SK-N-DZ (cell line): Measurements from ENCODE around the gene GEN1.
A peak's percentile ranks its signal among the peaks of the same experiment; 100 is the strongest.

Experiments
- DNase-seq: peaks from one replicate; pipeline ENCODE4 v3.0.0-alpha.2; 2015; ENCODE audit warnings: low spot score

The GEN1 gene

DNA sequence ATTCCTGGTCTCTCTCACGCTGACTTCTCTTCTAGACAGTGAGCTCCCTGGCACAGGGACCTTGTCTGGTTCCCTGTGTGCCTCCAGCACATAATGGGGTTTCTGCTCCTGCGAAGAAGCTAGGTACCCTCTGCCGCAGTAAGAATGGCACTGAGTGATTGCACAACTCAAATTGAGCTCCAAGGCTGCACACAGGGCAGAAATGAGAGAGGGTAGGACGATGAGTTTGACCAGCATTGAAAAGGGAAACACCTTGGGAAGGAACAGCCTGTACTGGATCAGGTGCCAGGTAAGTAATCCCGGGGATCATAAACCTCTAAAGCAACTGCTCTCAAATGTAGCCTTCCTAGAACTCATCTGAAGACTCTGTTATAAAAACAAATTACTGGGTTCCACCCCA lies 41.4 kb downstream of the GEN1 start:
- no peak for DNase-seq

DNA sequence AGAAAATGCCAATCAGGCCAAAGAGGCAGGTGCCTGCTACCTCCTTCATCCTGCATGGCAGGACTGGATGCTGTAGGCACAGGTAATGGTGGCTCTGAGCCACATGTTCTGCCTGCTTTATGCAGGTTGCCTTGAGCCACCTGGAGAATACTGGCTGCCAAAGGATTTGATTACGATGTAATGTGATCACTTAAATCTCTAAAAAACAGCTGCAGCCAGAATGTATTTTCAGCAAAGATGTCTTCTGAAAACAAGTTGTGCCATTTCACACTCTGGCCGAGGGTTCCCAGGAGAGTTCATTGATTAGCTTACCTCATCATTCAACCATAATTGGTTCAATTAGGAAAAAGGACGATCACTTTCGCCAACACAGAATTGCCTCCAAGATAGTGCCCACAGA lies 44.4 kb downstream of the GEN1 start:
- no peak for DNase-seq

DNA sequence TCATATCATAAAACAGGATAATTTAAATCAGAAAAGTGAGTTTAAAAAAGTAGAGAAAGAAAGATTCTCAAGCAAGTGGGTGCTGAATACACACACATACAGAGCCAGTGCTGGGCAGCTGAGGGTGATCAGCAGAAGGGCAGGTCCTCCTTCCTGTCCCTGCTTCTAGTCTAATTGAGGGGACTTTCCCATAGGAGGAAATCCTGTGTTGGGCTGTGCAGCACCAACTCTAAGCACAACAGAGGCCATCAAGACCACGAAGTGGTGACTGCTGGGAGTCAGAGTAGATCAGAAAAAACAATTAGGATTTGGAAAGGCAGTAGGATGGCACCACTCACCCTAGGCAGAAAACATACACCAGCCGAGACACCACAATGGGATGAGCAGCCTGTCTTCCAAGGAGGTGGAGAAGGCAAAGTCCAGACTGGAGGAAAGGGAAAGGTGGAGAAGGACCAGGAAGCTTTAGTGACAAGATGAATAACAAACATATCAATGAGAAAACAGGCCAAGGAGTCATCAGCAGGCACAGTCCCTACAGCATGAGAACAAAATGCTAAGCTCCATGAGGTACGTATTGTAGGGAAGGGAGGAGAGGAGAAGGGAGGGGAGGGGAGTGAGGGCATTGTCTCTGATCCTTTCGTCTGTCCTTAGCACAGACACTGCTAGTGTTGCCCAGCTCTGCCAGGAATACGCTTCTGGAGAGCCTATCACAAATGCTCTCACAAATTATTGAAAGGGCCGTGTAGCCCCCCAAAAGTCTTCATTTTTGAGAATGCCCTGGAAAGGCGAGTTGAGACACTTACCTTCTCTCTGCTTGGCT lies 45.6 kb downstream of the GEN1 start:
- DNase-seq, result no peak

DNA sequence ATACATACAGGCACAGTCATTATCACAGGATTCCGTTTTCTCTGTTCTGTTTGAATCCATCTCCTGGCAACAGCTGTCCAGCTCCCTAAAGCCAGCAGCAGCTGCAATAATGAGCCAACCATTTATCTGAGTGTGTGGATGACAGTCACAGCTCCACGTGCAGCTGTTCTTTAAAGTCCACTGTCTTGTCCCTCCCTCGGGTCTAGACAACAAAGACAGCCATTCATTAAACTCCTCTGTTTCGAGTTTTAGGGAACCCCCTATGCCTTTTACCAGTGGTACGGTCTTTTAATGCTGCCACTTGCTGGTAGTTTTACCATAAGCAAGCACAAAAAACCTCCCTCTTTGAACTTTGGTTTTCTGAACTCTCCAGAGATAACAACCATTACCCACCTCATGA lies 46.3 kb downstream of the GEN1 start:
- DNase-seq, result no peak

DNA sequence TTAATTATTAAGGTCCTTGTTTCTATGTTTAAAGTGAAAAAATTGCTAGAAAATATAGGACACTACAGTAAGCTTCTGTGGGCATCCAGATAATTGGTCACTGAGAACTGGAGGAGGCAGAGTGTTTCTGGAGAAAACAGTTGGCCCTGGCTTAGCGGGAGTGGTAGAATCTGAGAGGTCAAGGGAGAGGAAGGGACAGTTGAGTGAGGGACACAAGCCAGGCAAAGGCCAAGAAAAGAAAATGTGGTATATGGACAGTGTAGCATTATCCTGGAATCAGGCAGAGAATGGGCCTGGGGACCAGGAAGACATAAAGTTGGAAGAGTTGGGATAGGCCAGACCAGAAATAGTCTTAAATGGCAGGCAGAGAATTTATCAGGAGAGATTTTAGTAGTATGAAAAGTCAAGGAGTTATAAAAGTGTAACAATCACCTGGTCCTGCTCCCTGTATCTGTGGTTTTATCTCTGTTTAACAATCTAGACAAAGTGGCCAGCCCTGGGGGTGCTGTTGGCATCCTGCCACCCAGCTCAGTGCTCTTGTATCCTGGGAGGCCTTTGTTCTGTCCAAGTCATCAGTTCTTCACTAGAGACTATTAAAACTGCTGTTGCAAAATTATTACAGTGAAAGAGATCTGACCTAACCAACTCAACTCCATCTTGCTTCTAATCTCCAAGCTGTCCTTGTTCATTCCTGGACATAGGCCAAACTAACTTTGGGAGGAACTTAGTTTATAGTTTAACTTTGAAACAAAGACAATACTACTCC lies 46.9 kb downstream of the GEN1 start:
- no peak for DNase-seq

DNA sequence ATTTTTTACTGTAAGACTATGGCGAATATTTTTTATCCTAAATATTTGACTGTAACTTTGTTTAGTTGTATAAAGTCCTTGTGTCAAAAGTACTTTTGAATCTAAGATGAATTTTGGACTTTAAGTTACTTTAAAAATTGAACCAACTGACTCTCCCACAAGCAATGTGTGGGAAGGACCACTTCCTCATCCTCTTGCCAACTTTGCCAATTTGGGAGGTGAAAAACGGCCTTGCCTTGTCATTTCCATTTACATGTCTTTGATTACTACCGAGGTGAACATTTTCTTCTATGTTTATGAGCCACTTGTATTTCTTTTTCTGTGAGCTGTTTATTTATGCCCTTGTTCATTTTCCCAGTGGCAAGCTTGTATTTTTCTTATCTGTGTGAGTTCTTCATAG lies 49.6 kb downstream of the GEN1 start:
- no peak for DNase-seq

DNA sequence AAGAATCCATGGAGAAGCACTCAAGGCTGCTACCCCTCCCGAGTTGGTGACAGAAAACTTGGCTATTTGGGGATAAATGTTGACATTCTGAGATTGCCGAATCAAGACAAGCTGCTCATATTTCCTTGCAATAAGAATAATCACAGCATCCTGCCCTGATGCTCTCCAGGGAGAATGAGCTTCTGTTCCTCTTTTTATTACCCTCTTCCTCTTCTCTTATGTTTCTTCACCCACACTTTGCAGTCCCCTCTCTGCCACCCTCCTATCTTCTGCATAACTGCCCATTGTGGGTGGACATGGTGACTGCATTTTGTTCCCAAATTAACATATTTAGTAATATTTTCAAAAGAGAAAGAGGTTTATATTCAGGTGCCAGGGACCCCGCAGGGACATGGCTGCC lies 50.4 kb downstream of the GEN1 start:
- DNase-seq, result no peak

DNA sequence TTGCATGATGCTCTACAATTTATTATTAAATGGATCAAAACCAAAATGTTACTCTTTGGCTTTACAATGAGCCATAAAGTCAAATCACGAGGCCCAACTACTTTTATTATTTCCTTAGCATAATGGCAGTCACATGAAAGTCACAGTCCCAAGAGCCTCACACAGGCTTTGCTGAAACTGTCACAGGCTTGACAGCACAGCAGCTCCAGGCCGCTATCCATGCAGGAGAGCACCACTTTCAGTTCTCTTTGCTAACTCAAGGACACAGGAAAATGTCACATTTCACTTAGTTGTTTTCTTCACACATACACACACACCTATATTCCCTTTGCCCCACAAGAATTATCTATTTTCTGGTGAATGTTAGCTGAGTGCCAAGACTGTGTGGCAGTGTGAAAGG lies 51.2 kb downstream of the GEN1 start:
- DNase-seq, result no peak

DNA sequence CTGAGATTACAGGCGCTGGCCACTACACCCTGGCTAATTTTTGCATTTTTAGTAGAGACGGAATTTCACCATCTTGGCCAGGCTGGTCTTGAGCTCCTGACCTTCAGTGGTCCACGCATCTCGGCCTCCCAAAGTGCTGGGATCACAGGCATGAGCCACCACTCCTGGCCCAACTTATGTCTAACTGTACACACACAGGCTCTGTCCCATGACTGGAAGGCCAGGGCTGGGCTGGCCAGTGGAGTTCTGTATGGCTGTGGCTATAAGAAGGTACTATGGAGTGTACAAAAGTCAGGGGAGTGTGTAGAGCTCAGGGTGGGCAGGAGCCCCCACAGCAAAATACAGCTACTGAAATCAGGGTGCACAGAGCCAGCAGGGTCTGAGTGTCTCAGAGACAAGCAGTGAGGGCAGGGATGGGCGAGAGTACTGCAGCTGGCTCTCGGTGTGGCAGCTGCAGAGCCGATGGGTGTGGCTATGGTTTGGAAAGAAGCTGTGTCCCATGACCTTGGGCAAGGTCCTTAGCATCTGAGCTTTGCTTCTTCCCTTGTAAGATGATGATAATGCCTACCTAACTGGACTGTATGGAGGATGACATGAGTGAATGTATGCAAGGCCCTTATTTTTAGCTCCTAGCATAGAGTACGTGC lies 51.9 kb downstream of the GEN1 start:
- no peak for DNase-seq

DNA sequence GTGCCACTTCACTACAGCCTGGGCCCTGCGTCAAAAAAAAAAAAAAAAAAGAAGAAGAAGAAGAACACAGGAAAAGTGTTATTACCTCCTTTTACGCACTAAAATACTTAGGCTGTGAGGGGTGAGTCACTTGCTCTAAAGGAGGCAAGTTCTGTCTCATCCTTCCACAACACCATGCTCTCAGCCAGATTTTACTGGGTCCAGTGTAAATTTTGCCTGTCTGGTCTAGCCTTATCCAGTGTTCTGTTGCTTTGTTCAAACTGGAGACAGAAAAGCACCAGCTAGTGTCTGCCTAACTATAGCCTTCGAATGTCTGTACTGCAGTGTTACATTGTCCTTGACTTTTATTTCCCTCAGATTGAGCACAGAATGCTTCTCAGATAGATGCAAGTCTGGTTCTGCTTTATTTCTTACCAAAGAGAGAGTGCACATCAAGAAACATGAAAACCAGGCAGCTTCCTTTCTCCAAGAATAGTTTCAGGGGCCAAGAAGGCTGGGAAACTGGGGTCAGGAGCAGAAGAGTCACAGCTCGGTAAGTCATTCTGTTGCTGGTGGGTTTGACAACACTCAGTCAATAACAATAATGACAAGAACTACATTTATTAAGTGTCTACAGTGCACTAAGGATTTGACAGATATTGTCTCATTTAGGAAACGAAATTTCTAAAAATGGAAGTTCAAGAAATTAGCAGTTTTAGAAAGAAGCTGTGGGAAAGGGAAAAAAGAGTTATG lies 59.2 kb downstream of the GEN1 start:
- no peak for DNase-seq

DNA sequence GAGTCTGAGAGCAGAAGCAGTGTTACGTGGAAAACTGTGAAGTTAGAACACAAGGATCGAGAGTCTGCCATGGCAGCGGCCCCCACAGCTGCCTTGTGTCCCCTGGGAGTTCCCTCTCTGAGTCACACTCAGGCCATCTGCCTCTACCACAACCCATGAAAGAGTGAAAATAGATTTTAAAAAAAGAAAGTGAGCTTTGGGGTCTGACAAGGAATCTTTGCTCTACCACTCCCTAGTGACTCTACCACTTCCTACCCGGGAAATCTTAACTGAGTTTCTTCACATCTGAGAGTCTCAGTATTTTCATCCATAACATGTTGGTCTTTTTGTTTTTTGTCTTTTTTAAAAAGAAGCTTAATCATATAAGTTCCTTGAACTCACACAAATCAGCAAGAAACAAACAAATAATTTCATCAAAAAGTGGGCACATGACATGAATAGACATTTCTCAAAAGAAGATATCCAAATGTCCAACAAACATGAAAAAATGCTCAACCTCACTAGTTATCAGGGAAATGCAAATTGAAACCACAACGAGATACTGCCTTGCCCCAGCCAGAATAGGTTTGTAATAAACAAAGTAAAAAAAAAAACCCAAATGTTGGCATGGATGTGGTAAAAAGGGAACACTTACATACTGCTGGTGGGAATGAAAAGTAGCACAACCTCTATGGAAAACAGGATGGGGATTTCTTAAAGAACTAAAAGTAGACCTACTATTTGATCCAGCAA lies 60.0 kb downstream of the GEN1 start:
- peak; percentile 25 for DNase-seq

DNA sequence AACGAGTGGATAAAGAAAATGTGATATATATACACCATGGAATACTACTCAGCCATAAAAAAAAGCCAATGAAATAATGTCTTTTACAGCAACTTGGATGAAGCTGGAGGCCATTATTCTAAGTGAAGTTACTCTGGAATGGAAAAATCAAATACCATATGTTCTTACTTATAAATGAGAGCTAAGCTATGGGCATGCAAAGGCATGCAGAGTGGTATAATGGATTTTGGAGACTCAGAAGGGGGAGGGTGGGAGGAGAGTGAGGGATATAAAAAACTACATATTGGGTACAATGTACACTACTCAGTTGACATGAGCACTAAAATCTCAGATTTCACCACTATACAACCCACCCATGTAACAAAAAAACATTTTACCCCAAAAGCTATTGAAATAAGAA lies 60.7 kb downstream of the GEN1 start:
- no peak for DNase-seq

DNA sequence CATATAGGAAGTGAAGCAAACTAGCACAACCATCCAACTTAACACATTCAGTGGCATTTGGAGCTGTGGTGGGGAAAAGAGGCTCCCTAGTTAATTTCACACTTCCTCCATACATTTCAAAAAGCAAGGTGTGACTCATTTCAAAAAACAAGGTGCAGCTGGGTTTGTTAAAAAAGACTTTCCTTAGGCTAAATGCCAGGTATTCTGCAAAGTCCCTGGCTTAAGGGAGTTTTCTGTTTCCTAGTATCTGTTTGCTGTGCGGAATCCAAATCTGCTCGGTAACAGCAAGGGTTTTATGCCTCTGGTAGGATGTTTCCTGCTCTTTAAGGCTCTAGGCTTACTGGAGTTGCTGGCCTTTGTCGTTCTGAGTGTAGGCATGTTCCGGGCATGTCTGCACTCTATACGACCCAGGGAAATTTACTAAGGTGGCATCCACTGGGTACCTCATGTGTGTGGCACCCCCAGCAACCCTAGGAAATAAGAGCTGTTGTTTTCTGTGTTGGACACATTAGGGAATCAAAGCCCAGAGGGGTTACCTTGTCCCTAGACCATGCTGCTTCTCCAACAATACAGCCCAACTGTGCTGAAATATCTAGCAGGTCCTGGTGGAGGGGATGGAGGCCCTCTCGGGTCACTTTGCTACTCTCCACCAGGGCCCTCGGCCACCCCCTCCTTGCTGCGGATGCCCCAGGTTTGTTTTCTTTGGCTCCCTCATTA lies 61.7 kb downstream of the GEN1 start:
- DNase-seq, result no peak

DNA sequence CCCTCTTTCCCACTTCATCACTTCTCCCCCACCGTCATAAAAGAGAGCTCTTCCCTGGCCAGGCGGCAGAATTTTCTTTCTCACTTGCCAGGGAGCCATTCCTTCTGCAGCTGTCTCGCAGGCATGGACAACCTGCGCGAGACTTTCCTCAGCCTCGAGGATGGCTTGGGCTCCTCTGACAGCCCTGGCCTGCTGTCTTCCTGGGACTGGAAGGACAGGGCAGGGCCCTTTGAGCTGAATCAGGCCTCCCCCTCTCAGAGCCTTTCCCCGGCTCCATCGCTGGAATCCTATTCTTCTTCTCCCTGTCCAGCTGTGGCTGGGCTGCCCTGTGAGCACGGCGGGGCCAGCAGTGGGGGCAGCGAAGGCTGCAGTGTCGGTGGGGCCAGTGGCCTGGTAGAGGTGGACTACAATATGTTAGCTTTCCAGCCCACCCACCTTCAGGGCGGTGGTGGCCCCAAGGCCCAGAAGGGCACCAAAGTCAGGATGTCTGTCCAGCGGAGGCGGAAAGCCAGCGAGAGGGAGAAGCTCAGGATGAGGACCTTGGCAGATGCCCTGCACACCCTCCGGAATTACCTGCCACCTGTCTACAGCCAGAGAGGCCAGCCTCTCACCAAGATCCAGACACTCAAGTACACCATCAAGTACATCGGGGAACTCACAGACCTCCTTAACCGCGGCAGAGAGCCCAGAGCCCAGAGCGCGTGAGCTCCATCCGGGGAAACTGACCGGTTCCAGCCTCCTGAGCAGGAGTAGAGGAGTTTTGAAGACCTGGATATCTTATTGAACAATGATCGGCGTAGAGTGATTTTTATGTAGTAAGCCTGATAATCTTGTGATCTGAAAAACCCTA lies 62.7 kb downstream of the GEN1 start, which contains the start of gene MSGN1:
Gene MSGN1, plus strand, starts transcription at position 65 of the 850 bp plus-strand sequence. Its CDS starts 59 bp downstream, at position 124.
- no peak for DNase-seq

DNA sequence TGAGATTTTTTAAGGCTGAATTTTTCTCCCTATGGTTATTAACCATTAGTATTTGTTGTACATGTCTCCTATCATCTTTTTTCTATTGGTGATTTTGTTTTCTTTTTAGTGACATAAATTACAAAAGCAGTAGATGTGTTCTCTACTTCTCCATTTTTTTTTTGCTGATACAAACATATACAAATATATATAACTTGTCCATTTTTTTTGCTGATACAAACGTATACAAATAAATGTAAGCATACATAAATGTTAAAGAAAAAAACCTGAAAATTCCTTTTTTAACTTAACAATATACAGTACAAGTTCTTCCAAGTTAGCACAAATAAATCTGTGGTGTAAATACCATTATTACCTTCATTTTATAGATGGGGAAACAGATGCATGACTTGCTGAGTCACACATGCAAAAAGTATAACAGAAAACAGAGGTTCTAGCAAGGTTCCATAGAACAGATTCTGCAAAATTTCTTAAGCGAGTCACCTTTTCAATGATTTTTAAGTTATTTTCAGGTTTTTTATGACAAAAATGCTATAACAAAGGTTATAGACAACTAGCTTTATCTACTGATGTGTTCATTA lies 64.4 kb downstream of the GEN1 start:
- no peak for DNase-seq

DNA sequence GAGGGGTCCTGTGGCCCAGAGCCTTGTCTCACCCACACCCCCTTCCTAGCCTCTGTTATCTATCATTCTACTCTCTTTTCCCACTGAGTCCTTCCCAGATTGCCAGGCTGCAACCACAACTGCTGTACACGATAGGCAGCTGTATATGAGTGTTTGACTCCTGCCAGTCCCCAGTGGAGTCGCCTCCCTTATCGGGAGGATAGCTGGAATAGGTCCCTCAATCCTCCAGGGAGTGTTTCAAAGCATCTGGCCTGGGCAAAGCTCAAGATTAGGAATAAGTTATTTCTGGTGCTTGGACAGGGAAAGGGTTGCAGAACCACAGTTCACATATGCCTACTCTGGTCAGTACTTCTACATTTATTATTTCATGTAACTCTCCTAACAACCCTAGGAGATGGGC lies 67.1 kb downstream of the GEN1 start:
- DNase-seq, result no peak

DNA sequence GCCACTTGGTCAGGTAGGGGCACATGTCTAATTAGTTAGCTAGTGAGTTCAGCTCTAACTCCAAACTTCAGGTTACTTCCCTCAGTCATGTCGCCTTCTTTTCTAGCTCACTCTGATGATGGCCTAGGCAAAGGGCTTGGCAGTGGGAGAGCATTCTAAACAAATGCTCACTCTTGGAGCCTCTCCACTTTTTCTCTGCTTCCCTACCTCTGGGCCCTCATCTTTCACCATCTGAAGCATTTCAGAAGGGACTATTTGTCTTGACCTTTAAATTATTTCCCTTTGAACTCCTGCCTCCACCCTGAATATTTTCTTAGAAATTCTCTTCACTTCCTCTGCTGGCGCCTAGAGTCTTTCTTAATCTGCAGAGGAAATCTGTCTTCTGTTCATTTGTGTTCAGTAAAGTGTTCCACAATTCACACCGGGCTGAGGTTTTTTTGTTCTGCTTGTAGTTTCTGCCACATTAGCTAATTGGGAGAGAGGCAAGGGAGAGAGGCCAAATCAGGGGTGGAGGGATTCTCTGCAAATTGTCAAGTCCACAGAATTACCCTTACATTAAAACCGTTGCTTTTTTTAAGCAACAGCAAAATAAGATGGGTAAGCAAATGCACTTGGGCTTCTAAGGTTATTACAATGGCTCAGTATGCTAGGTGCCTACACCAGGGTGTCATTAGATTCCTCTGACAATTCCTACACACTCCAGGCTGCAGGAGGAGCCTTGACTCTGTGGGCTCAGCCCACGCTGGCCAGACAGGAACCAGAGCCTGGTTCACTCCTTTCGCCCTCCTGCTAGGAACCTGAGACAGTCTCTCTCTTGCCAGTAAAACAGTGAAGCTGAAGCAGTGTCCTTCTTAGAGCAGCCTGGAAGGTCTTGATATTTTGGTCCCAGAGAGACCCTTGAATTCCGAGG lies 67.9 kb downstream of the GEN1 start:
- peak; percentile 51 for DNase-seq
